AG08396 (cell line): ENCODE results near the gene CHID1.

Experiments
- DNase-seq: peaks from one replicate; pipeline ENCODE4 v3.0.0; 2012; ENCODE audit warnings: low spot score, mixed read lengths

CHID1 gene

DNA sequence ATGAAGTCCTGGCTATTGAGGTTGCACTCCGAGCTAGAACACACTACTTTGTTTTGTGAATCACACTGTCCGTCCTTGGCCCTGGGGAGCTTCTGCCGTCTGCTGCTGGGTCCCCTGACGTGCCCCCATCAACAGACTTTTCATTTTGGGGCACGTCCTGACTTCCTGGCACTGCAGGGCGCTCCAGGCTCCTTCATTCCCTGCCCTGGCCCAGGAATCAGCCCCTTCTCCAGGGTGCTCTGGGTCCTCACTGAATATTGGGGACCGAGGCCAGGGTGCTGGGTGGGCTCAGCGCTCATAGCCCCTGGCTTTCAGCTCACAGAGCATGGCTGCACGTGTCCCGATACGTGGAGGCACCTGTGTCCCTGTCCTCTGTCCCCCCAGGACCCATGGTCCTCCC lies 45.7 kb downstream of the CHID1 start:
- no peak for DNase-seq

DNA sequence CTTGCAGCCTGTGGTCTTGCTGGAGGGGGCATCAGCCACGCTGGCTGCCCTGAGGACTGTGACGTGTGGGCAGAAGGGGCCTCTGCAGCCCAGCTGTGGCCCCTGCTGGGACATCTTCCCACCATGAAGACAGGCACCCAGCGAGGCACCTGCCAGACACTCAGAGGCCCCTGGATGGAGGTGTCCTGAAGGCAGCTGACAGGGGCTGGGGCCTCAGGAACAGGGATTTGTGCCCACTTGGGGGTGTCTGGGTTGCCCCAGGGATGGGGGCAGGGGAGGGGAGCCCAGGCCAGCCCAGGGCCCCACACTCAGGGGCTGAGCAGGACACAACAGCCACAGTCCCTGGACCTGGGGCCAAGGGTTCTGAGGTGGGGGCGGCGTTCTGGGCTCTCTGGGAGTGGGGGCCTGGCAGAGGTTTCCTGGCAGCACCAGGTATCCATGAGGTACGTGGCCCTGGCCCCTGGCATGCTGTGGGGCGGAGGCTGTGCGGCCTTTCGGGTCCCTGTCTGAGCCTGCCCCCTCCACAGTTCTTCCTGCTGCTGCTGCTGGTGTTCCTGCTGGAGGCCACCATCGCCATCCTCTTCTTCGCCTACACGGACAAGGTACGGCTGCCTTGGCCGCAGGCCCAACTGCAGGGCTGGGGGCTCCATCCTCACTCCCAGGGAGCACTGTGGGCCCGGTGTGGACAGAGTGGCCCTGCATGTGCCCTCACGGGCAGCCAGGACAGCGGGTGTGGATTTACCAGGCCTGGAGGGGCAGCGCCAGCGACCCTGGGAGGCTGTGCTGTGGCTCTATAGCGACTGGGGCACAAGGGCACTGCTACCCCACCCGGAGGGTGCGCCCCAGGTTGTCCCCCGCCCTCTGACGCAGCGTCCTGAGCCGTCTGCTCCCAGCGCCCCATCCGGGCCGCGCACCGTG lies 46.4 kb downstream of the CHID1 start:
- no peak for DNase-seq

DNA sequence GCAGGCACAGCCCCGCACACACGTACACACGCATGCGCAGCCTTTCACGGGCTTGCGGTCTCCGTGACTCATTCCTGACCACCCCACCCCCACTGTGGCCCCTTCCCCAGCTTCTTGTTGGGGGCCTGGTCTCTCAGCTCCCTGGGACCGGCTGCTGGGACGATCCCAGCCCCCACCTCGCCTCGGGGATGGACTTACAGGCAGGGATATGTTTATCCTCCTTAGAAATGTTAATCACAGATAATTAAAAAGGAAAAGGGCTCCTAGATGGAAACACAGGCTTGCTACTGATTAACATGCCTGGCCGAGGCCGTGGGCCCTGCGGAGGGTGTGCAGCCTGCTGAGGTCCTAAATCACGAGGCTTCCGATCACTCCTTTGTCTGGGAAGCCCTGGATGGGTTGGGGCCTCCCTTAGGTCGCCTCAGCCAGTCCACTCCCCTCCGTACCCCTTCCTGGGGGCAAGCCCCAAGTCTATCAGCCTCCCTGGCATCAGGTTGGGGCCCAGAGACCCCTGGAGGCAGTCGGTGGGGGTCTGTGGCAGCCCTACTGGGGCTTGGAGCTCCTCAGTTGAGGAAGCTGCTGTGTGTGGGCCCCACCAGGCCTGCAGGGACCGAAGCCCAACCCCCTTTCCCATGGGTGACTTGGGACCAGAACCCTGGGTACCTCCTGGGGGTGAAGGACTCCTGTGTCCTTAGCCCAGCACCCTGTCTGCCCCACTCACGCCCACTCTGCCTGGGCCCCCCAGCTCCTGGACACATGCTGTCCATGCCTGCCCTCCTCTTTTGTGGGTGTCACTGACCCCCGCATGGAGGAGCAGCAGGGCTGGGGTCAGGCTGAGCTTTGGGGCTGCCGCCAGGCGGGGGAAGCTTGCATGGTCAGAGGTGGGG lies 47.3 kb downstream of the CHID1 start:
- DNase-seq, result no peak

DNA sequence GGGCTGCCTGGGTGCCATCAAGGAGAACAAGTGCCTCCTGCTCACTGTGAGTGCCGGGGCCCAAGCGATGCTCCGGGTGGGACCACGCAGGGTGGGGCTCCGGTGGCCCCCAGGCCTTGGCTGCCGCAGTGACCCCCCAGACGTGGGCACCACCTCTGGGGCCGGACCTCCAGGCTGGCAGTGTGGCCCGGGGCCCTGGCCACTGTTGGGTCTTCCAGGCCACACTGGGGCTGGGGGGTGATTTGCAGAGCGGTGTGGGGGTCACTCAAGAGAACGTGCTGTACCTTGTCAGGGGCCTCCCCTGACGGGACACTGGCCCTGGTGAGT lies 48.0 kb downstream of the CHID1 start:
- DNase-seq, result no peak

DNA sequence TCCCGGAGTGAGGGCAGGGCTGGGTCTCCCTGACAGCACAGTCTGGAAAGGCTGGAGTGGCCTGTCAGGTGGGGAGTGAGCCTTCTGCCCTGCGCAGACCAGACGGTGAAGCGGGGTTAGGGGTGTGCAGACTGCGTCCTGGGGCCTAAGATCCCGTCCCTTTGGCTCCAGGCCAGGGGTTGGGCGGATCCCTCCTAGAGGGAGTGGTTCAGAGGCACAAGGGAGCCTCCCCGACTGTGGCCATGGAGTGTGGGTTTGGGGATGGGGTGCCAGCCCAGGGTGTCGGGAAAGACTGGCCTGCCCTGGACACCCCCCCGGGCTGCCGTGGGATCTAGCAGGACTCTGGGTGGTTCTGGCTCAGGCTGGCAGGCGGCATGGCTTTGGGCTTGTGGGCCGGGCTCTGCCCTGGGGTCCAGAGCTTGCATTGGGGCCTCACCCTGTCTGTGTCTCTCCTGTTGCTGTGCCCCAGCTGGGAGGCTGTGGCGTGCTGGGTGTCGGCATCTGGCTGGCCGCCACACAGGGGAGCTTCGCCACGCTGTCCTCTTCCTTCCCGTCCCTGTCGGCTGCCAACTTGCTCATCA lies 48.4 kb downstream of the CHID1 start:
- no peak for DNase-seq

DNA sequence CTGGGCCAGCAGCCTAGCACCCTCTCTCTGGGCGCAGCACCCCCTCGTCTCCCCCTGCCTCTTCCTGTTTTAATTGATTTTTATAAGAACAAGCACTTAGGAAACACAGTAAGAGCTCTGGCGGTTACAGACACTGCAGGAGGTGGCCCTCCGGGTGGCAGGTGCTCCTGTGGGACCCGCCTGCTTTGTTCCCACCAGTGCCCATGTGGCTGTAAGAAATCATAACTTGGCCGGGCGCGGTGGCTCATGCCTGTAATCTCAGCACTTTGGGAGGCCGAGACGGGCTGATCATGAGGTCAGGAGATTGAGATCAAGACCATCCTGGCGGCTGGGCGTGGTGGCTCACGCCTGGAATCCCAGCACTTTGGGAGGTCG lies 49.5 kb downstream of the CHID1 start:
- no peak for DNase-seq

DNA sequence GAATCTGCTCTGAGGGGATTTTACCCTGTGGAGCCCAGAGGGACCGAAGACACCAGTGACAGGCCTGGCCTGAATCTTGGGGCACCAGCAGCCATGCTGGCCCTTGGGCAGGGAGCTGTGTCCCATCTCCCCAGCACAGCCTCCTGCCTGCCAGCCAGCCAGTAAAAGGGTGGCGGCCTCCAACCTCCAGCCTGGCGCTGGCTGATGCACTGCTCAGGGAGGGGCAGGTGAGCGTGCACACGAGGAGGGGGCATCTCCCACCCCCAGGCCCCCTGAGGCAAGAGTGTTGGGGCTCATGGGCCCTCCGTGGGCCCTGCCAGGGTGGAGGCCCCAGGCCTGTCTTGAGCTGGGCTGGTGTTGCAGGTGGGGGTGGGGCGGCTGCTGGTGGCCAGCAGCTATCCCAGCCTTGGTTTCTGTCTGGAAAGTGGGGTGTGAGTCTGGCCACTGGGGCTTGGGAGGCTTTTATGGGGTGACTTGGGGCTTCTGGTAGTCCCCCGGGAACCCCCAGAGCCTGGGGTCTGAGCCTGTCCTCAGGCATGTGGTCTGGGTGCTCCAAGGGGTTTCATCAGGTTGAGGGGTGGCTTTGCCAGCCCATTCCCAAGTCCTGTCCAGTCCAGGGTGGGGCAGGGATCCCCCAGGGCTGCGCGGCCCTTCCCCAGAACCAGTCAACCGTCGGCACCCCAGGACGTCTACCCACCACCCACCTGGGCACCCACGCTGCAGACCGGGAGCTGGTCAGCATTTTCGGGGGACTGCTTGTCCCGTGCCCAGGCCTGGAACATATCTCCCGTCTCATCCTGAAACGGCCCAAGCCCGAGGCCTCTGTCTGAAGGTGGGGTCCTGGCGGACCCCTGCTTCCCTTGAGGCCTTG lies 50.1 kb downstream of the CHID1 start:
- no peak for DNase-seq

DNA sequence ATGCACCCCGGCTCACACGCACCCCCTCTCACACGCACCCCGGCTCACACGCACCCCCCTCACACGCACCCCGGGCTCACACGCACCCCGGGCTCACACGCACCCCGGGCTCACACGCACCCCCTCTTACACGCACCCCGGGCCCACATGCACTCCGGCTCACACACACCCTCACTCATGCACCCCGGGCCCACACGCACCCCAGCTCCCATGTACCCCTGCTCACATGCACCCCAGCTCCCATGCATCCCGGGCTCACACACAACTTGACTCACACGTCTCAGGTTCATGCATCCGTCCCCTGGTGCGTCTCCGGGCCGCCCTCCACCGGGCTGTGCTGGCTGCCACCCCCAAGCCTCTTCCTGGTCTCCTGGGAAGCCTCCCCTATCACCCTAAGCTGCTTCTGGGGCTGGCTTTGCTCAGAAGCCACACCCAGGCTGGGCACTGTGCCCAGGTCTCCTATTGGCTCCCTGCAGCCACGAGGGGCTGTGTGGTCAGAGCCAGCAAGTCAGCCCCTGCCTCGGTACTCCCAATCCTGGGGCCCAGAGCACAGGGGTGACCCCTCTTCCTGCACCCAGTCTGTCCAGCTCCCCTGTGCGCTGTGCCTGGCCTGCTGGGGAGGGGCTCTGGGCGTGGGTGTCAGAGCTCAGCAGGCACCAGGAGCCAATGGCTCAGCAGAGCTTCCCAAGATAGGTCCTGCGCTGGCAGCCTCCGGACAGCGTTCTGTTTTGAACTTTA lies 51.0 kb downstream of the CHID1 start:
- DNase-seq, result peak; percentile 98

DNA sequence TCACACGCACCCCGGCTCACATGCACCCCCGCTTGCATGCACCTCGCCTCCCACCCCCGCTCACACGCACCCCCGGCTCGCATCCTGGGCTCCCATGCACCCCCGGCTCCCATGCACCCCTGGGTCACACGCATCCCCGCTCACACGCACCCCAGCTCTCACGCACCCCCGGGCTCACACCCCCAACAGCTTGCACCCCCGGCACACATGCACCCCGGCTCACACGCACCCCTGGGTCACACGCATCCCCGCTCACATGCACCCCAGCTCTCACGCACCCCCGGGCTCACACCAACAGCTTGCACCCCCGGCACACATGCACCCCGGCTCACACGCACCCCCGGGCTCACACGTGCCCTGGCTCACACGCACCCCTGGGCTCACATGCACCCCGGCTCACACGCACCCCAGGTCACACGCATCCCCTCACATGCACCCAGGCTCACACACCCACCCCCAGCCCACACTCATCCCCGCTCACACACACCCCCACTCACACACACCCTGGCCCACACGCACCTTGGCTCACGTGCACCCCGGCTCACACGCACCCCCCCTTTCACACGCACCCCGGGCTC lies 51.8 kb downstream of the CHID1 start:
- no peak for DNase-seq

DNA sequence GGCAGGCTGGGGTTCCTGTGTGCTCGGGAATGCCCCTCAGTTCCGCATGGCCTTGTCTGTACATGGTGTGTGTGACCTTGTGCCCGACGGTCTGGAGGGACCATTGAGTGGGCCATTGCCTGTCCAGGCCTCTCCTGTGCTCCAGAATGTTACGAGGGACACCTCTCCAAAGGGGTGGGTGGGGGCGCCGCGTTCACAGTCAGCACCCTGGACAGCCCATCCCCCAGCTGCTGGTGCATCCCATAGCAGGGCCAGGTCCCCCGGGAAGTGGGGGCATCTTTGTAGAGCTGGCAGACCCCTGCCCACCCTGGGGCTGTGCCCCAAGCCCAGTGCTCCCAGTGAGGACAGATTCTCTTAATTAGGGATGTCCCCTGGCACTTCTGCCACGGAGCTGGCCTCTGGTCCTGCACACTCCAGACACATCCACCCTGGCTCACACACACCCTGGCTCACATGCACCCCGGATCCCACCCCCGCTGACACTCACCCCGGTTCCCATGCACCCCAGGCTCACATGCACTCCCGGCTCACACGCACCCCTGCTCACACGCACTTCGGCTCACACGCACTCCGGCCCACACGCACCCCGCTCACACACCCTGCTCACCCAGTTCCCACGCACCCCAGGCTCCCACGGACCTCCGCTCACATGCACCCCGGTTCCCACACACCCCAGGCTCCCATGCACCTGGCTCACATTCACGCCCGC lies 52.4 kb downstream of the CHID1 start:
- DNase-seq, result no peak

DNA sequence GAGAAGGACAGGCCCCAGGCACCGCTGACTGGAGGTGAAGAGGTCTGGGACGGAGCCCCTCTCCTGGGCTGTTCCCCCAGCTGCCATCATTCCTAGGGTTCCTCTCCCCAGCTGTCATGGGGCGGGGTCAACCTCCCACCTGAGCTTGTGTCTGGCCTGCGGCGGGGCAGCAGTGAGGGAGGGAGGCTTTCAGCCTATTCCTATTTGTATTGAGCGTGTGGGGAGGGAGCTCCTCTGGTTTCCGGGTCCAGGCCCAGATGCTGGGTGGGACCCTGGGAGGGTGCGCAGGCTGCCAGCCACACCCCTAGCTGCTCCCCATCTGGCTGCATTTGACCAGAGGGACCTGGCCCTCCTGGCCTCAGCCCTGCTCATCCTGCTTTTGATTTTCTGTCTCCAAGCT lies 54.2 kb downstream of the CHID1 start:
- no peak for DNase-seq

DNA sequence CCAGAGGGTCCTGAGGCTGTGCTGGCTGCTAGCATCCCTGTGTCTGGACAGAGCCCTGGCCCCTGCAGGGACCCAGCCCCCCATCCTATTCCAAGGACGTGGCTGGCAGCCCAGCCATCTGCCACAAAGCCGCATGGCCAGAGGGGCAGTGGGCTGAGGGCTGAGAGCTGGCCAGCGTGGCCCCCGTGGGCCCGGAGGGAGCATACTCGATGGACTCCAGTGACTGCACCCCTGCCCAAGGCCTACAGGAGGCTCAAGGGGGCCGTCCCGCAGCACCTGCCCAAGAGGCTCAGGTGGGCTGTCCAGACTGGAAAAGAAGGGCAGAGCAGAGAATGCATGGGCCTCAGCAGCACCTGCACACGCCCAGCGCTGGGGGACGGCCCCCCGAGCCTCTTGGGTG lies 54.8 kb downstream of the CHID1 start:
- no peak for DNase-seq

DNA sequence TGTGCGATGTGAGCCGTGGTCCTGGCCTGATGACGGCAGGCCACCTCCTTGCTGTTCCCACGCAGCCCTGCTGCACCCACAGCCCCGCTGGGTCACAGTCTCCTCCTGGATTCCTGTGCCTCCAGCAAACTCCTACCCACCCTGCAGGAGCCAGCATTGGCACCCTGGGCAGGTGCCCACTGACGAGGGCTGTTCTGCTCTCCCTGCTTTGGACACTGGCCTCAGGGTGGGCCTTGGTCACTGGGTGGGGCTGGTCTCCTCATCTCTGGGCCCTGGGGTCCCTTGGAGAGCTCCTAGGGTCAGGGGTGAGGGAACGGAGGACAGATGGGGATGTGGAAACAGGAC lies 55.3 kb downstream of the CHID1 start:
- DNase-seq, result no peak

DNA sequence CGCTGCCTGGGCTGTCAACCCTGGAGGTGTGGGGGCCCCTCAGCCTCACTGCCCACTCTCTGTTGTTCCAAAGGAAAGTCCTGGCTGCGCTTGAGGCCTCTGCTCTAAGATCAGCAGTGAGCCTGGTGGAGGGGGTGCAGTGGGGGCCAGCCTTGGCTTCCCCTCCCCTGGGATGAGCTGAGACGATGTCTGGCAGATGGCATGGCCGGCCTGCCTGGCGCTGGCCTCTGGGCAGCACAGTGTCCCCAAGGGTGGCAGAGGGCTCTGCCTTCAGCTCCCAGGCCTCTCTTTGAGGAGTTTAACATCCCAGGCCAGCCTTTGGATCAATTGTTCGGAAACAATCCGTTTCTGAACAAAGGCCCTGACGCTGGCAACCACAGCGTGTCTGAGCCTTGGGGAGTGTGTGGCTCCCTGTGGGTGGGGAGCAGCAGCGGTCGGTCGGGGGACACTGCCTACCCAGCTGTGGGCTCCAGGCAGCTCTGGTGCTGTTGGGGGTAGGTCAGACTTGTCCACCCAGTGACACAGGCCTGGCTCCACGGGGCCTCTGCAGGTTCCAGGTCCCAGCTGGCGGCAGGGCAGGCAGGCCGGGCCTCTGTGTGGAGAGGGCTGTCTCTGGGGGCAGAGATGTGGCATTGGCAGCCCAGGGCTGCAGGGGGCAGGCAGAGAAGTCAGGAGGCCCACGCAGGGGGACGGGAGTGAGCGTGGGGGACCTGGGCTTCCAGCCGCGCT lies 55.8 kb downstream of the CHID1 start:
- DNase-seq, result no peak

DNA sequence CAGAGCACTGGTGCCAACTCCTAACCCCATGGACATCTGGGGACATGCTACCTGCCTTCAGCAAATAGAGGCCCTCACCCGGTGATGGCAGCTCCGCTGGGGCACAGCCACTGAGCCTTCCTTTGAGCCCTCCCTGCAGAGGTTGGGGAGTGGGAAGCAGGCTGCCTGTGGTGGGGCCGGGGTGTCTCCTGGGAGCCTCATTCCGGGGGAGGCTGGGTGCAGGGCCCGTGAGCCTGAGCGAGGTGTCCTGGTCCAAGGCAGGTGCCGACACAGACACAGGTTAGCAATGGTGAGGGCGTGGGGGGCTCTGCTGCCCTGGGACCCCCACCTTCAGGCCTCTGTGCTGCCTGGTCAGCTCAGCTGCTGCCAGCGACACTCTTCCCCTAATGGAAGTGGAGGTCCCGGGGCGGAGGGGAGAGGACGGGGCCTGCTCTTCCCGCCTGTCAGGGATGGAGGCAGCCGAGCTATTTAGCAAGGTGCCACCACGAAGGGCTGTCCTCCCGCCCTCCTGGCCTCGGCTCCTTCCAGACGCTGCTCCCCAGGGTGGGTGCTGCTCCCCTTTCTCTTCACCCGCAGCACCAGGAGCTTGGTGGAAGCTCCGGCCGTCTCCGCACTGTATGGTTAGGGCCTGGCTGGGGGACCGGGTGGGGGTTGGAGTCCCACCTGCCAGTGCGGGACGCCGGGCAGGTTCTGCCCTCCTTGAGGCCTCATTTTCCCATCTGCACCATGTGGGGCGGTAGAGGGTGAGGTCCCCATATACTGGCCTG lies 56.7 kb downstream of the CHID1 start:
- no peak for DNase-seq

DNA sequence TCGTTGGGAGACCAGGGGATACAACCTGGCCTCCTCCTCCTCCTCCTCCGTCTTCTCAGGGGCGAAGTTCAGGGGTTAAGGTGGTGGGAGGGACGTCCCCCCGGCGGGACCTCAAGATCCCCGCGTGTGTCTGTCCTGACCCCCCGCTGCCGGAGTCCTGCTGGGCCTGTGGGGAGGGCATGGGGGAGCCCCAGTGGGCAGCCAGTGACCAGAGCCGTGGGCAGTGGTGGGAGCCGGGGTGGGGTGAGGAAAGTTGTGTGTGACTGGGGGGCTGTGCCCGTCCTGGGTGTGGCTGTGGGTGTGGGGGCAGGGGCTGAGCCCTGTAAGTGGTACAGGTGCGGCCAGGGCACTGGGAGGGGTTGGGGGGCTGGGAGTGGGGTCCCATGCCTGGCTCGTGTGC lies 57.8 kb downstream of the CHID1 start:
- DNase-seq, result no peak

DNA sequence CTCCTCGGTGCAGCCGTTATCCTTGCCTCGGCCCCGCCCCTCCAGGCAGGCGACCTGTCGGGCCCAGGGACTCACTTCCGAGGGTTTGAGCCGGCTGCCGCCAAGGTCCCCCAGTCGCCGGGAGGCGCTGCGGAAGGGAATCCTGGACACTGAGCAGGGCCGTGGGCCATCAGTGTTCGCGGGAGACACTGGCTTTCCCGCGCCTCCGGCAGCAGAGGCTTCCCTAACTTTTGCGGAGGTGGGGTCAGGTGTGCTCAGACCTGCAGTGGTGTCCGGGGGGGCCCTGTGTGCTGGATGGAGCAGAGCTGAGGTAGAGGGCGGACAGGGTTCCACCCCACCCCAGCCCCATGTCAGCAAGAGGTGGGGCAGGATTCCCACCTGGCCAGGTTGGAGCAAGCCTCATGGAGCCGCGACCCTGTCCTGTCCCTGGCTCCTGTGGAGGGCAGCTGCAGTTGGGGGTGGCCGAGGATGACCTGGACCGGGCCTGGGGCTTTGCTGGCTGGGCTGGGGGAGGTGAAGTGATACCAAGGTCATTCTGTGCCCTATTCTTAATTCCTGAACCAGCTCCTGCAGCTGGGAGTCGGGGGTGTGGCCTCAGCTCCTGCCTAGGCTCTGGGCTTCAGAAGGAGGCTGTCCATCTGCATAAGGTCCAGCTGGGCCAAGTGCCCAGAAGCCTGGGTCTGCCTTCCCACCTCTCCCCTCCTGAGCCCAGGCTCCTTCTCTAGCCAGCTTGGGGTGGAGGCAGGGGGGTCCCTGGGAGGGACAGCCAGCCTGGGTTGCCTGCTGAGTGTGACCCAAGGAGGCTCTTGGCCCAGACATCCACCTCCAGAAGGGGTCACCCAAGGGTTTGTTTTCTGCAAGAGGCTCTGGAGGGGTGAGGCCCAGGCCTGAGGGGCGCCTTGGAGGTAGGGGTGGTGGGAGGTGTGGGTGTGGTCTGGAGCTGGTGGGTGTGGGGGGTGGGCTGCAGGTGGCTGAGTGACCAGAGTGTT lies 59.5 kb downstream of the CHID1 start:
- no peak for DNase-seq
